Measurements from ENCODE around the gene TRIM29. TPM values are rescaled to one million over a fixed set of nuclear protein-coding genes. Genes with fewer than 3 reads are reported as not detected.
A peak's percentile ranks its signal among the peaks of the same experiment; 100 is the strongest.

Gene TRIM29
- total and polyA plus RNA-seq, 9 of the 15 experiments (the other 6 are each of a cell fraction or from before 2014, with no cell fraction given): 0.08 to 1.4 (median 0.42) TPM; not detected in 2

GRCh38 chr11:120124355-120124754, 13.6 kb downstream of the TRIM29 start:
- in situ Hi-C loops (cut with MboI) (loop anchor here (25.0 kb wide), 1 partner anchor 462 kb away; no protein-coding TSS in a partner anchor), intact Hi-C loops (cut with micrococcal nuclease) (no loop called here)
- H3K9me3 ChIP-seq (replicated peaks; ENCODE audit: control insufficient read depth, insufficient read depth, low read depth, low read length): no peaks in the 10 kb centered on the region
- 0 out of 4 replicates have a peak overlapping the region, but pooled peaks of 1 of the 2 experiments have one; percentile 15 for H3K9ac ChIP-seq (ENCODE audit: insufficient read depth in 1 of 2, low read depth in 2 of 2, low read length in 2 of 2)
- H4K20me1 ChIP-seq (replicated peaks; ENCODE audit: control insufficient read depth, insufficient read depth, low read length): peaks cover 8% of the 10 kb centered on the region; the same call in 1 of the 2 replicates
- no TSS peak for BruUV-seq (replicated peaks)
- ChIA-PET POLR2A (interaction anchor here (0.5 to 0.6 kb wide), 2 partner anchors 15 to 804 kb away, joined by 3 to 4 read pairs; no protein-coding TSS in a partner anchor), CTCF (ENCODE audit: low intra/inter-chr PET ratio) (no interaction called here)
- no peak overlapping the region for H3K27ac ChIP-seq (ENCODE audit: extremely low read depth, low read depth, low read length)
- H2AFZ ChIP-seq (ENCODE audit: low read depth, low read length): no peak overlapping the region
- peaks cover 14 to 21% of the 10 kb centered on the region in 2 experiments; a peak in 4 of 5 replicates for H3K4me1 ChIP-seq (replicated peaks in 1 of 2; ENCODE audit: control insufficient read depth in 2 of 2, insufficient read depth in 2 of 2, low read length in 2 of 2)
- no peak for ATAC-seq
- FAIRE-seq: no peak
- no peaks in the 10 kb centered on the region for H3K79me2 ChIP-seq (ENCODE audit: control insufficient read depth, insufficient read depth, low read length)
- H3K4me3 ChIP-seq: no peak overlapping the region
- WGBS (ENCODE audit: insufficient coverage, low coverage, missing lambda C conversion rate): 48% methylated on average over 14 of the region's 14 CpGs
- H3K9me1 ChIP-seq (ENCODE audit: control insufficient read depth, insufficient read depth, low read length): peaks cover 5% of the 10 kb centered on the region
- H3K4me2 ChIP-seq (ENCODE audit: insufficient read depth, low read length): no peak overlapping the region
- H3K36me3 ChIP-seq (ENCODE audit: control insufficient read depth, insufficient read depth, low read length): no peaks in the 10 kb centered on the region
- peaks cover 4 to 33% of the 10 kb centered on the region in 2 experiments; a peak in 3 of 5 replicates for H3K27me3 ChIP-seq (ENCODE audit: control insufficient read depth in 2 of 2, insufficient read depth in 2 of 2, low read length in 2 of 2)
- no peak for DNase-seq (ENCODE audit: extremely low read depth in 1 of 4, low spot score in 3 of 4)
- TF ChIP-seq ZBTB12 (CRISPR knock-in tag; IDR thresholded peaks at IDR 0.05) (no peak), SP2 (IDR thresholded peaks at IDR 0.05; ENCODE audit: extremely low read depth, low read depth, low read length, poor library complexity, severe bottlenecking) (no peak), RERE (CRISPR knock-in tag; IDR thresholded peaks at IDR 0.05; ENCODE audit: borderline replicate concordance) (no peak), ZZZ3 (IDR thresholded peaks at IDR 0.05) (no peak), MEIS2 (IDR thresholded peaks at IDR 0.05; ENCODE audit: partially characterized antibody) (peak; percentile 20), REST (IDR thresholded peaks at IDR 0.05; ENCODE audit: borderline replicate concordance) (no peak), REST (CRISPR knock-in tag; IDR thresholded peaks at IDR 0.05; ENCODE audit: low read depth) (no peak)
